MM.1S (cell line): ENCODE measurements around the gene RGS6.

Experiments
- DNase-seq: peaks from one replicate; pipeline ENCODE4 v3.0.0-alpha.2; 2015
- H2AFZ ChIP-seq: fragments of 300-600 bp; sonication (generic); 2 replicates; pipeline ENCODE4 v1.6.0; 2016; ENCODE audit warnings: antibody characterized with exemption, low read length
- H3F3A ChIP-seq: fragments of 300-600 bp; sonication (generic); 2 replicates; pipeline ENCODE4 v1.6.1; 2016; ENCODE audit warnings: mild to moderate bottlenecking, antibody characterized with exemption, low read length, moderate library complexity, mixed read lengths; ENCODE audit not compliant: insufficient read depth
- H3K27ac ChIP-seq: fragments of 300-600 bp; sonication (generic); 2 replicates; pipeline ENCODE4 v1.5.1; 2016; ENCODE audit warnings: mild to moderate bottlenecking, low read length
- H3K27me3 ChIP-seq: fragments of 300-600 bp; sonication (generic); replicated peaks from 2 replicates; pipeline ENCODE4 v1.6.0; 2016; ENCODE audit warnings: low read length; ENCODE audit not compliant: insufficient read depth
- H3K36me3 ChIP-seq: fragments of 300-600 bp; sonication (generic); replicated peaks from 2 replicates; pipeline ENCODE4 v1.6.1; 2016; ENCODE audit warnings: mild to moderate bottlenecking, low read length, mixed read lengths; ENCODE audit not compliant: insufficient read depth
- H3K4me1 ChIP-seq: fragments of 300-600 bp; sonication (generic); 2 replicates; pipeline ENCODE4 v1.6.1; 2016; ENCODE audit warnings: low read length, mixed read lengths
- H3K4me2 ChIP-seq: fragments of 300-600 bp; sonication (generic); 2 replicates; pipeline ENCODE4 v1.6.0; 2016; ENCODE audit warnings: low read depth, low read length
- H3K4me3 ChIP-seq: fragments of 300-600 bp; sonication (generic); 2 replicates; pipeline ENCODE4 v1.5.1; 2016; ENCODE audit warnings: low read length, mixed read lengths
- H3K79me2 ChIP-seq: fragments of 300-600 bp; sonication (generic); 2 replicates; pipeline ENCODE4 v1.6.1; 2016; ENCODE audit warnings: mixed run types, low read length, mixed read lengths
- H3K9ac ChIP-seq: fragments of 300-600 bp; sonication (generic); 2 replicates; pipeline ENCODE4 v1.6.1; 2016; ENCODE audit warnings: low read length, mixed read lengths
- H3K9me2 ChIP-seq: fragments of 300-600 bp; sonication (generic); replicated peaks from 2 replicates; pipeline ENCODE4 v1.6.1; 2016; ENCODE audit warnings: mild to moderate bottlenecking, low read length, mixed read lengths; ENCODE audit not compliant: insufficient read depth
- H3K9me3 ChIP-seq: fragments of 300-600 bp; sonication (generic); replicated peaks from 2 replicates; pipeline ENCODE4 v1.6.1; 2016; ENCODE audit warnings: mild to moderate bottlenecking, low read length, mixed read lengths; ENCODE audit not compliant: insufficient read depth
- H4K20me1 ChIP-seq: fragments of 300-600 bp; sonication (generic); 2 replicates; pipeline ENCODE4 v1.6.1; 2016; ENCODE audit warnings: mild to moderate bottlenecking, low read length, moderate library complexity, mixed read lengths; ENCODE audit not compliant: insufficient read depth
- CTCF ChIP-seq: fragments of 300-600 bp; sonication (generic); IDR thresholded peaks from 2 replicates; pipeline ENCODE4 v1.5.1; 2016; ENCODE audit warnings: antibody characterized with exemption, low read length, mixed read lengths
- EZH2 ChIP-seq: fragments of 300-600 bp; sonication (generic); optimal IDR thresholded peaks from 2 replicates; pipeline ENCODE3; 2017; ENCODE audit warnings: low read depth, mild to moderate bottlenecking, antibody characterized with exemption, low read length, mixed read lengths
- EZH2phosphoT487 ChIP-seq: fragments of 300-600 bp; sonication (generic); IDR thresholded peaks from 2 replicates; pipeline ENCODE4 v1.6.1; 2018; ENCODE audit warnings: antibody characterized with exemption, low read length

The RGS6 gene

DNA sequence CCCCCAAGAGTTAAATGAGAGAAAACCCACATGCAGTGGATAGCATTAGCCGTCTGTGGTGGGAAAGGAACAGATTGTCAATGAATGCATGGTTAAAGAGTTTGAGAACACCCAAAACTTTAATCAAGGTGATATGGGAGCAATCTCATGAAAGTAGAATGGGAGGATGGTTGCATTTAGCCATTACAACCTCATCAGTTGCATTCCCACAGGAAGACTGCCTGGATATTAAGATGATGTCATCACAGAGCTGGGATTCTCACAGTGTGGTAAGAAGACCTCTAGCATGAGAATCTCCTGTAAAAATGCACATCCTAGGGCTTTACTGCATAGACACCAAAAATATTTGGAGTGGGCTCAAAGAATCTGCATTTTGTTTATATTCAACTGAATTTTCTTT is 284.9 kb downstream of the RGS6 start:
- no peak for DNase-seq
- no peaks in the 10 kb centered on the region for H3K9me2 ChIP-seq
- H2AFZ ChIP-seq: no peak overlapping the region
- H3K27ac ChIP-seq: no peak overlapping the region
- H3K9me3 ChIP-seq: no peaks in the 10 kb centered on the region
- no peak overlapping the region for H3K9ac ChIP-seq
- H4K20me1 ChIP-seq: no peaks in the 10 kb centered on the region
- no peaks in the 10 kb centered on the region for H3F3A ChIP-seq
- no peaks in the 10 kb centered on the region for H3K4me1 ChIP-seq
- H3K4me3 ChIP-seq: no peak overlapping the region
- H3K4me2 ChIP-seq: no peak overlapping the region
- no peaks in the 10 kb centered on the region for H3K79me2 ChIP-seq
- H3K36me3 ChIP-seq: no peaks in the 10 kb centered on the region
- TF ChIP-seq CTCF (no peak), EZH2phosphoT487 (no peak), EZH2 (no peak)
- H3K27me3 ChIP-seq: no peaks in the 10 kb centered on the region

DNA sequence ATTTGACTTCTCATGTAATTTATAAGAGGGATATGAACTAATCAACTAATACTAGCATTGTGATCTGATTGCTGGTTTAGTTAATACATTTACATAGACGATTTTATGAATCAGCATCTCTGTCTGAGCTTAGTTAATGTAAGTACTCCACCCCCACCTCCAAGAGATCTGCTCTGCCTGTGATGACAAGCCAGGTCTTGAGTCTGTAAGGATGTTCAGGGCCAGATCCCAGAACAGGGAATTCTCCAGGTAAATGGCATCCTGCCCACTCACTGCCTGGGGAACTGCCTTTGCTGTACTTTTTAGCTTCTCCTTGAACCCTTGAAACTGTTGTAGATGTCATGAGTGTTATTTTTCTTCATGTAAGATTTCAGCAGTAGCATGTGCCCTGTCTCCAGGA is 289.8 kb downstream of the RGS6 start:
- H3K4me2 ChIP-seq: no peak overlapping the region
- TF ChIP-seq EZH2phosphoT487: no peak
- TF ChIP-seq EZH2: no peak
- TF ChIP-seq CTCF: no peak
- no peak overlapping the region for H3K9ac ChIP-seq
- H3K9me3 ChIP-seq: no peaks in the 10 kb centered on the region
- no peak for DNase-seq
- no peaks in the 10 kb centered on the region for H3K4me1 ChIP-seq
- H3K4me3 ChIP-seq: no peak overlapping the region
- no peaks in the 10 kb centered on the region for H3K79me2 ChIP-seq
- H3K27ac ChIP-seq: no peak overlapping the region
- H3K36me3 ChIP-seq: no peaks in the 10 kb centered on the region
- no peak overlapping the region for H2AFZ ChIP-seq
- H3K9me2 ChIP-seq: no peaks in the 10 kb centered on the region
- H3F3A ChIP-seq: no peaks in the 10 kb centered on the region
- H4K20me1 ChIP-seq: no peaks in the 10 kb centered on the region
- H3K27me3 ChIP-seq: no peaks in the 10 kb centered on the region

DNA sequence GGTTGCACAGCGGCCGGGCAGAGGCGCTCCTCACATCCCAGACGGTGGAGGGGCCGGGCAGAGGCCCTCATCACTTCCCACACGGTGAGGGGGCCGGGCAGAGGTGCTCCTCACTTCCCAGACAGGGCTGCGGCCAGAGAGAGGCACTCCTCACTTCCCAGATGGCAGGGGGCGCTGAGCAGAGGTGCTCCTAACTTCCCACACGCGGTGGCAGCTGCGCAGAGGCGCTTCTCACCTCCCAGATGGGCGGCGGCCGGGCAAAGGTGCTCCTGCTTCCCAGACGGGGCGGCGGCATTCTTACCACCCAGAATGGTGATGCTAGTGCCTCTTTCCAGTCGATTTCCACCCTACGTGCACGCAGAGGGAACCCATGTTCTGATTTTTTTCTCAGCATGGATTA is 304.4 kb downstream of the RGS6 start:
- no peak overlapping the region for H3K9ac ChIP-seq
- H3K79me2 ChIP-seq: no peaks in the 10 kb centered on the region
- no peaks in the 10 kb centered on the region for H3K27me3 ChIP-seq
- no peaks in the 10 kb centered on the region for H3K9me3 ChIP-seq
- H3K4me3 ChIP-seq: no peak overlapping the region
- no peaks in the 10 kb centered on the region for H4K20me1 ChIP-seq
- H3K4me2 ChIP-seq: no peak overlapping the region
- no peak overlapping the region for H3K27ac ChIP-seq
- DNase-seq: no peak
- no peaks in the 10 kb centered on the region for H3K9me2 ChIP-seq
- TF ChIP-seq CTCF (no peak), EZH2phosphoT487 (no peak), EZH2 (no peak)
- H3F3A ChIP-seq: no peaks in the 10 kb centered on the region
- H3K36me3 ChIP-seq: no peaks in the 10 kb centered on the region
- H2AFZ ChIP-seq: no peak overlapping the region
- H3K4me1 ChIP-seq: no peaks in the 10 kb centered on the region
